Common myeloid progenitor, CD34-positive (primary cell): ENCODE measurements around the gene SAA1.

Experiments
- CTCF ChIA-PET: fragments of 350-600 bp; sonication (Branson Sonifier 250); formaldehyde crosslinking; loops from one replicate; lab custom pipeline; 2021; ENCODE audit warnings: antibody characterized with exemption; lab: Charles Lee
- POLR2A ChIA-PET: fragments of 350-600 bp; sonication (Branson Sonifier 250); formaldehyde crosslinking; loops from one replicate; lab custom pipeline; 2021; ENCODE audit warnings: antibody characterized with exemption; lab: Charles Lee
- DNase-seq, 3 donors: peaks; one replicate each; pipeline versions ENCODE4 v3.0.0 to v3.0.0-alpha.2; 2013
- H3K27ac ChIP-seq, 2 experiments: 1 replicate in 1 of 2; 2 replicates in 1 of 2; pipeline ENCODE4 v1.7.0; 2013; ENCODE audit warnings: inconsistent platforms in 2 of 2, low read length in 2 of 2, mild to moderate bottlenecking in 2 of 2, low read depth in 1 of 2, moderate library complexity in 1 of 2; ENCODE audit not compliant: severe bottlenecking in 2 of 2, insufficient read depth in 1 of 2, poor library complexity in 1 of 2
- H3K27me3 ChIP-seq, 5 experiments: replicated peaks in 2 of 5; 1 replicate in 3 of 5; 2 replicates in 2 of 5; pipeline versions ENCODE4 v1.6.1 to v1.7.0; 2013; ENCODE audit warnings: low read length in 4 of 5, mild to moderate bottlenecking in 2 of 5, moderate library complexity in 2 of 5, inconsistent platforms in 1 of 5; ENCODE audit not compliant: insufficient read depth in 5 of 5, control insufficient read depth in 4 of 5
- H3K36me3 ChIP-seq, 4 experiments: 1 replicate in 2 of 4; 2 replicates in 2 of 4; pipeline versions ENCODE4 v1.6.1 to v1.7.0; 2013; ENCODE audit warnings: low read length in 3 of 4, control low read depth in 1 of 4, mild to moderate bottlenecking in 1 of 4; ENCODE audit not compliant: control insufficient read depth in 4 of 4, insufficient read depth in 4 of 4
- H3K4me1 ChIP-seq, 4 experiments: 1 replicate in 3 of 4; 2 replicates in 1 of 4; pipeline versions ENCODE4 v1.6.1 to v1.7.1; 2013; ENCODE audit warnings: low read length in 3 of 4, mild to moderate bottlenecking in 3 of 4, control low read depth in 1 of 4, inconsistent platforms in 1 of 4, moderate library complexity in 1 of 4; ENCODE audit not compliant: control insufficient read depth in 4 of 4, insufficient read depth in 4 of 4; ENCODE audit errors: control extremely low read depth in 1 of 4
- H3K4me3 ChIP-seq, 7 experiments: 1 replicate in 4 of 7; 2 replicates in 3 of 7; pipeline versions ENCODE4 v1.5.1 to v1.7.0; 2013; ENCODE audit warnings: mild to moderate bottlenecking in 7 of 7, low read length in 6 of 7, moderate library complexity in 6 of 7, inconsistent platforms in 2 of 7, low read depth in 2 of 7, control low read depth in 1 of 7; ENCODE audit not compliant: insufficient read depth in 4 of 7, control insufficient read depth in 1 of 7; ENCODE audit errors: extremely low read depth in 1 of 7
- H3K9me3 ChIP-seq, 5 experiments: 1 replicate in 4 of 5; 2 replicates in 1 of 5; pipeline versions ENCODE4 v1.6.1 to v1.7.1; 2013; ENCODE audit warnings: low read length in 4 of 5, mild to moderate bottlenecking in 2 of 5, inconsistent platforms in 1 of 5, low read depth in 1 of 5, moderate library complexity in 1 of 5; ENCODE audit not compliant: control insufficient read depth in 4 of 5, insufficient read depth in 2 of 5; ENCODE audit errors: control extremely low read depth in 1 of 5
- WGBS: methylation state at CpG from one replicate; pipeline ENCODE4 v1.1.5; 2013; ENCODE audit not compliant: insufficient coverage; 5-methylcytosine and 5-hydroxymethylcytosine counted together

Gene SAA1

DNA sequence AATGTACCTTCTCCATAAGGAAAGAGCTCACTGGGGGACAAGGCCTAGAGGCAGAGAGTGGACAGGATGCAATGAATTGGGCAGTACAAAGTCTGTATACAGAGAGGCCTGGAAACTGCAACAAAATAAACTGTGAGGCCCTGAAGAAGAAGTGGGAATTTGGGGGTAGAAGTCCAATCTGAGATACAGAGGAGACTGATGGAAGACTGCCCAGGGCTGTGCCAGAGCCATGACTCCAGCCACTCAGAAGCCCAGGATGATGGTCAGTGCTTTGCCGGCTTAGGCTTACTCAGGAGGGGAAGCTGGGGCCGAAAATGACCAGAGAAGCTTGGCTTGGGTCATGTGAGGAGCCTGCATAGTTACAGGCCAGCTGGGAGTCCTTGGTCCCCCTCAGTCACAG is 35.2 kb upstream of the SAA1 start:
- WGBS = 100% methylated on average over 2 of the region's 2 CpGs
- no peak overlapping the region for H3K4me3 ChIP-seq
- ChIA-PET POLR2A (no interaction called here), CTCF (no interaction called here)
- peaks cover 0 to 3% (median 2%) of the 10 kb centered on the region in 5 experiments for H3K27me3 ChIP-seq
- peaks cover 0 to 3% (median under 1%) of the 10 kb centered on the region in 4 experiments for H3K4me1 ChIP-seq
- H3K9me3 ChIP-seq = peaks cover 0 to 4% (median 0%) of the 10 kb centered on the region in 5 experiments
- H3K36me3 ChIP-seq = no peaks in the 10 kb centered on the region
- no peak overlapping the region for H3K27ac ChIP-seq
- no peak for DNase-seq

DNA sequence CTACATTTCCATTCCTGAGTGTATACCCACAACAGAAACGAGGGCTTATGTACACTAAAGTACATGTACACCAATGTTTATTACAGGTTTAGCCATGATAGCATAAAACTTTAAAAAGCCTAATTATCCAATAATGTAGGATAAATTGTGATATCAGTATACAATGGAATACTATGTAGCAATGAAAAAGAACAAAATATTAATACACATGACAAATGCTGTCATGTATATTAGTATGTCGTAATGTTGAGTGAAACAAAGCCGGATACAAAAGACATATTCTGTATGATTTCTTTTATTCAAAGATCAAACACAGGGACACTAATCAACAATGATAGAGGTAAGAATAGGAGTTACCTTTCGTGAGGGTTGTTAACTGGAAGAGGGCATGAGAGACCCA is 32.2 kb upstream of the SAA1 start:
- Histone ChIP-seq H3K9me3 (no peaks in the 10 kb centered on the region), H3K4me1 (peaks cover 0 to 3% (median under 1%) of the 10 kb centered on the region in 4 experiments), H3K27me3 (peaks cover 0 to 14% (median 2%) of the 10 kb centered on the region in 5 experiments), H3K36me3 (no peaks in the 10 kb centered on the region), H3K27ac (no peak overlapping the region), H3K4me3 (no peak overlapping the region)
- ChIA-PET POLR2A (no interaction called here), CTCF (no interaction called here)
- no CpG with 5 or more reads among the region's 4 CpGs for WGBS
- no peak for DNase-seq

DNA sequence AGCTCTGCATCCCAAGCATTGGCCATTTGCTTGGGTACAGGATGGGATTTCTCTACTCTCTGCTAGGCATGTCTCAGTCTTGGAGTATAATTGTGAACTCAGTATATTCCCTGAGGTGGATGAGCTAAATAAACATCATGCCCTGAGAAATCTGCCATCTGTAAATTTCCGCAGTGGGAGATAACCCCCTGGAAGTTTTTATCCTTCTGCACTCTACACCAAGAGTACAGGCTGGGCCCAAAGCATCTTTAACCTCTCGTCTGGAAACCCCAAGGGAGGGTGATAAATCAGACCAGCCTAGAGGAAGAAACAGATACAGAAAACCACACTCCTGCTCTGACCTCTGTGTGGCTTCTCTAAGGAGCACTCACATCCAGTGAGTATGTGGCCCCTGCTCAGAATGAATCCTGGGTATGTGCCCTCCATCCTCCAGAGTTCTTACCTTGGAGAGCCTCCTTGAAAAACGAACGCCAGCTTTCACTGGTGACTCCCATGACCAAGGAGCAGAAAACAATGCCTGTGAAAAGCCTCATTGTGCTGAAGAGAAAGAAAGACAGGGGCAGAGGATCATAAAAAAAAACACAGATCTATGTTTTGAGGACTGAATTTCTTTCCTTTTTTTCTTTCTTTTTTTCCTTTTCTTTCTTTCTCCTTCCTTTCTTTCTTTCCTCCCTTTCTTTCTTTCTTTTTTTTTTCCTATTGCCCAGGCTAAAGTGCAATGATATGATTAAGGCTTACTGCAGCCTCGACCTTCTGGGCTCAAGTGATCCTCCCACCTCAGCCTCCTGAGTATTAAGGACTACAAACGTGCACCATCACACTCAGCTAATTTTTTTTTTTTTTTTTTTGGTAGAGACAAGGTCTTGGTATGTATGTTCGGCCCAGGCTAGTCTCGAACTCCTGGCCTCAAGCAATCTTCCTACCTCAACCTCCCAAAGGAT is 30.4 kb upstream of the SAA1 start:
- Histone ChIP-seq H3K27ac (no peak overlapping the region), H3K27me3 (peaks cover 4 to 22% (median 6%) of the 10 kb centered on the region in 5 experiments), H3K9me3 (no peaks in the 10 kb centered on the region), H3K36me3 (no peaks in the 10 kb centered on the region), H3K4me3 (no peak overlapping the region), H3K4me1 (no peaks in the 10 kb centered on the region)
- 67% methylated on average over 1 of the region's 8 CpGs for WGBS
- DNase-seq = no peak
- ChIA-PET POLR2A (no interaction called here), CTCF (no interaction called here)

- CTCF ChIA-PET = no interaction called here
- no peaks in the 10 kb centered on the region for H3K36me3 ChIP-seq
- no peak for DNase-seq
These were observed 29.3 kb upstream of the SAA1 start, which contains the start of gene SAA4 for GRCh38 chr11:18236664-18237356. SAA4 (minus strand) TSS chr11:18236802; CDS start chr11:18235926, 876 bp downstream.

DNA sequence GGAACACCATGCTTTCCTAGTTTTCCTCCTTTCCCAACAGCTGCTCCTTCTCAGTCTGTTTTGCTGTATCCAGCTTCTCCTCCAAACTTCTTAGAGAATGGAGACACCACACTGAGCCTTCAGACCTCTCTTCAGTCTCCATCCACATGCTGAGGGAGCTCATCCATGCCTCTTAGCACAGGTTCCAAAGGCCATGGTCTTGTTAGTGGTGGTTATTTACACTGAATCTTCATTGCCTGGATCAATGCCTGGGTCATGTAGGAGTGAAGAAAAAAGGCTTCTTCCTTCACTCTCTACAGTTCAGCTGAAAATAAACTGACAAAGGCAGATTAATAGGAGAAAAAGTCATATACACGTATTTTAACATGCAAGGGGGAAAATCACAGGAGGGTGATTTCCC is 26.4 kb upstream of the SAA1 start:
- Histone ChIP-seq H3K36me3 (no peaks in the 10 kb centered on the region), H3K4me3 (no peak overlapping the region), H3K27me3 (peaks cover 5 to 29% (median 6%) of the 10 kb centered on the region in 5 experiments), H3K27ac (no peak overlapping the region), H3K9me3 (peaks cover 0 to 3% (median 0%) of the 10 kb centered on the region in 5 experiments), H3K4me1 (no peaks in the 10 kb centered on the region)
- ChIA-PET CTCF (no interaction called here), POLR2A (no interaction called here)
- DNase-seq = no peak
- no CpG with 5 or more reads among the region's 1 CpG for WGBS

More at GRCh38 chr11:18236664-18237356, 29.3 kb upstream of the SAA1 start, which contains the start of gene SAA4:
- no peaks in the 10 kb centered on the region for H3K4me1 ChIP-seq
- H3K27ac ChIP-seq = no peak within 1 kb of the TSS
- H3K27me3 ChIP-seq = peaks cover 5 to 22% (median 6%) of the 10 kb centered on the region in 5 experiments
- no CpG with 5 or more reads among the region's 2 CpGs for WGBS
- no peaks in the 10 kb centered on the region for H3K9me3 ChIP-seq
- no peak within 1 kb of the TSS for H3K4me3 ChIP-seq
- POLR2A ChIA-PET = no interaction called here

GRCh38 chr11:18243783-18244362 is 22.2 kb upstream of the SAA1 start:
- ChIA-PET POLR2A (interaction anchor here (0.6 kb wide), 1 partner anchor 222 kb away, joined by 5 read pairs; no protein-coding TSS in a partner anchor), CTCF (interaction anchor here (0.7 to 1.7 kb wide), 3 partner anchors 19 to 488 kb away, joined by 3 to 4 read pairs (median 3); no protein-coding TSS in a partner anchor)
- H3K27me3 ChIP-seq = peaks cover 3 to 24% (median 5%) of the 10 kb centered on the region in 5 experiments
- DNase-seq = peak; percentile 54 to 77 (median 77)
- H3K36me3 ChIP-seq = no peaks in the 10 kb centered on the region
- no peaks in the 10 kb centered on the region for H3K4me1 ChIP-seq
- H3K27ac ChIP-seq = no peak overlapping the region
- WGBS = 0% methylated on average over 1 of the region's 1 CpG
- no peak overlapping the region for H3K4me3 ChIP-seq
- H3K9me3 ChIP-seq = peaks cover 0 to 3% (median 0%) of the 10 kb centered on the region in 5 experiments
